WTC11 (cell line): ENCODE measurements around the gene YBEY. TPM values are rescaled to one million over a fixed set of nuclear protein-coding genes. Genes with fewer than 3 reads are reported as not detected.
A peak's percentile ranks its signal among the peaks of the same experiment; 100 is the strongest.

Experiments
- ATAC-seq: fragments of 200-7000 bp; cut with Tn5 transposase; 2 replicates; pipeline ENCODE4 v1.10.0; 2021; ENCODE audit warnings: mild to moderate bottlenecking, moderate library complexity
- CTCF ChIA-PET: fragments of 300-600 bp; sonication (Branson Sonifier 250); formaldehyde crosslinking; loops from one replicate; lab custom pipeline; 2021; ENCODE audit warnings: antibody characterized with exemption; lab: Charles Lee
- POLR2A ChIA-PET: fragments of 350-600 bp; sonication (Branson Sonifier 250); formaldehyde crosslinking; loops from one replicate; lab custom pipeline; 2021; ENCODE audit warnings: antibody characterized with exemption; lab: Charles Lee
- DNase-seq: peaks from one replicate; pipeline ENCODE4 v3.0.0; 2021; ENCODE audit warnings: low spot score
- H3K27ac Mint-ChIP-seq: 2 replicates; pipeline ENCODE4 v1.8.0; 2021; ENCODE audit warnings: mixed read lengths
- H3K27me3 Mint-ChIP-seq: 2 replicates; pipeline ENCODE4 v1.8.0; 2021; ENCODE audit warnings: low read depth, mild to moderate bottlenecking, moderate library complexity, mixed read lengths
- H3K36me3 Mint-ChIP-seq: 2 replicates; pipeline ENCODE4 v1.8.0; 2021; ENCODE audit warnings: mixed read lengths
- H3K4me1 Mint-ChIP-seq: 2 replicates; pipeline ENCODE4 v1.8.0; 2022; ENCODE audit warnings: mixed read lengths
- H3K4me3 Mint-ChIP-seq: 2 replicates; pipeline ENCODE4 v1.8.0; 2021; ENCODE audit warnings: mild to moderate bottlenecking, moderate library complexity, mixed read lengths
- H3K9me3 Mint-ChIP-seq: 2 replicates; pipeline ENCODE4 v1.8.0; 2021; ENCODE audit warnings: mixed read lengths
- AFF4 ChIP-seq: sonication (generic); formaldehyde crosslinking; IDR thresholded peaks from 2 replicates; pipeline ENCODE4 v1.8.1; 2023; ENCODE audit warnings: mild to moderate bottlenecking, missing genetic modification reagents, borderline replicate concordance
- CDX4 ChIP-seq: fragments of 250-450 bp; sonication (Bioruptor Pico); IDR thresholded peaks from 2 replicates; pipeline ENCODE4 v1.9.0; 2021; ENCODE audit warnings: moderate library complexity, mild to moderate bottlenecking, inconsistent platforms, borderline replicate concordance
- CREM ChIP-seq: sonication (generic); formaldehyde crosslinking; IDR thresholded peaks from 2 replicates; pipeline ENCODE4 v1.8.1; 2022; ENCODE audit warnings: mild to moderate bottlenecking, missing genetic modification reagents, moderate library complexity
- E2F5 ChIP-seq: sonication (generic); formaldehyde crosslinking; IDR thresholded peaks from 2 replicates; pipeline ENCODE4 v1.8.1; 2022; ENCODE audit warnings: mild to moderate bottlenecking, moderate library complexity, missing genetic modification reagents
- ETV6 ChIP-seq: sonication (generic); formaldehyde crosslinking; IDR thresholded peaks from 2 replicates; pipeline ENCODE4 v1.8.1; 2022; ENCODE audit warnings: mild to moderate bottlenecking, missing genetic modification reagents
- FOXP4 ChIP-seq: sonication (generic); formaldehyde crosslinking; IDR thresholded peaks from 2 replicates; pipeline ENCODE4 v1.8.0; 2022; ENCODE audit warnings: mild to moderate bottlenecking, missing genetic modification reagents
- JUN ChIP-seq: sonication (generic); formaldehyde crosslinking; IDR thresholded peaks from 2 replicates; pipeline ENCODE4 v1.8.0; 2023; ENCODE audit warnings: mild to moderate bottlenecking, missing genetic modification reagents
- MLX ChIP-seq: sonication (generic); formaldehyde crosslinking; IDR thresholded peaks from 2 replicates; pipeline ENCODE4 v1.8.1; 2023; ENCODE audit warnings: mild to moderate bottlenecking, missing genetic modification reagents, moderate library complexity
- MYBL2 ChIP-seq: sonication (generic); formaldehyde crosslinking; IDR thresholded peaks from 2 replicates; pipeline ENCODE4 v1.8.1; 2023; ENCODE audit warnings: mild to moderate bottlenecking, moderate library complexity, missing genetic modification reagents
- NFE2L1 ChIP-seq: sonication (generic); formaldehyde crosslinking; IDR thresholded peaks from 2 replicates; pipeline ENCODE4 v1.8.1; 2023; ENCODE audit warnings: missing genetic modification reagents
- PREB ChIP-seq: sonication (generic); formaldehyde crosslinking; IDR thresholded peaks from 2 replicates; pipeline ENCODE4 v1.8.1; 2022; ENCODE audit warnings: mild to moderate bottlenecking, missing genetic modification reagents, moderate library complexity, borderline replicate concordance
- SOX15 ChIP-seq: fragments of 250-450 bp; sonication (Bioruptor Pico); IDR thresholded peaks from 2 replicates; pipeline ENCODE4 v1.9.0; 2021; ENCODE audit warnings: mild to moderate bottlenecking
- TP53 ChIP-seq: sonication (generic); formaldehyde crosslinking; IDR thresholded peaks from 2 replicates; pipeline ENCODE4 v1.8.1; 2023; ENCODE audit warnings: mild to moderate bottlenecking, missing genetic modification reagents
- USF2 ChIP-seq: sonication (generic); formaldehyde crosslinking; IDR thresholded peaks from 2 replicates; pipeline ENCODE4 v1.8.1; 2023; ENCODE audit warnings: mild to moderate bottlenecking, missing genetic modification reagents, moderate library complexity
- ZNF121 ChIP-seq: sonication (generic); formaldehyde crosslinking; IDR thresholded peaks from 2 replicates; pipeline ENCODE4 v1.8.0; 2023; ENCODE audit warnings: missing genetic modification reagents
- ZNF219 ChIP-seq: sonication (generic); formaldehyde crosslinking; IDR thresholded peaks from 2 replicates; pipeline ENCODE4 v1.8.0; 2023; ENCODE audit warnings: missing genetic modification reagents, mild to moderate bottlenecking, borderline replicate concordance
- ZNF263 ChIP-seq: sonication (generic); formaldehyde crosslinking; IDR thresholded peaks from 2 replicates; pipeline ENCODE4 v1.8.1; 2022; ENCODE audit warnings: low read depth, mild to moderate bottlenecking, moderate library complexity, missing genetic modification reagents
- ZNF416 ChIP-seq: fragments of 250-450 bp; sonication (Bioruptor Pico); IDR thresholded peaks from 2 replicates; pipeline ENCODE4 v1.9.0; 2021; ENCODE audit warnings: mild to moderate bottlenecking, inconsistent platforms
- ZNF425 ChIP-seq: fragments of 250-450 bp; sonication (Bioruptor Pico); conservative IDR thresholded peaks from 2 replicates; pipeline ENCODE4 v1.9.0; 2021; ENCODE audit warnings: mild to moderate bottlenecking
- total RNA-seq: library from RNA; stranded (reverse); gene quantifications from 3 replicates; pipeline ENCODE4 v1.2.3, GENCODE V29; 2021

YBEY gene
- total RNA-seq, 1 experiment from 2014 or later = 27.4 TPM

- no peak overlapping the region for H3K4me3 Mint-ChIP-seq
- no peak for DNase-seq
Measured at GRCh38 chr21:46247699-46248421, 38.3 kb upstream of the YBEY start.

GRCh38 chr21:46248422-46248782 is 37.7 kb upstream of the YBEY start:
- H3K9me3 Mint-ChIP-seq = no peaks in the 10 kb centered on the region
- CTCF ChIA-PET = no interaction called here
- no peak for TF ChIP-seq ZNF425 (CRISPR knock-in tag)
- no peak for TF ChIP-seq JUN (CRISPR knock-in tag)
- TF ChIP-seq FOXP4 = no peak
- no peak for TF ChIP-seq MLX (CRISPR knock-in tag)
- TF ChIP-seq ZNF219 (CRISPR knock-in tag) = no peak
- no peak for TF ChIP-seq AFF4 (CRISPR knock-in tag)
- TF ChIP-seq SOX15 = no peak
- TF ChIP-seq CREM (CRISPR knock-in tag) = no peak
- TF ChIP-seq NFE2L1 (CRISPR knock-in tag) = no peak
- TF ChIP-seq ZNF416 (CRISPR knock-in tag) = no peak
- TF ChIP-seq ZNF263 (CRISPR knock-in tag) = no peak
- no peak for TF ChIP-seq E2F5 (CRISPR knock-in tag)
- TF ChIP-seq USF2 (CRISPR knock-in tag) = no peak
- TF ChIP-seq TP53 (CRISPR knock-in tag) = no peak
- no peak for TF ChIP-seq PREB (CRISPR knock-in tag)
- TF ChIP-seq MYBL2 = no peak
- TF ChIP-seq ETV6 (CRISPR knock-in tag) = no peak
- H3K27me3 Mint-ChIP-seq = no peaks in the 10 kb centered on the region
- H3K4me3 Mint-ChIP-seq = no peak overlapping the region
- ATAC-seq = no peak
- H3K36me3 Mint-ChIP-seq = peaks cover 76% of the 10 kb centered on the region
- DNase-seq = no peak
- H3K4me1 Mint-ChIP-seq = no peaks in the 10 kb centered on the region
- POLR2A ChIA-PET = no interaction called here
- H3K27ac Mint-ChIP-seq = no peak overlapping the region

More at GRCh38 chr21:46247699-46248421, 38.3 kb upstream of the YBEY start:
- Mint-ChIP-seq H3K27ac (no peak overlapping the region), H3K9me3 (no peaks in the 10 kb centered on the region), H3K36me3 (peaks cover 76% of the 10 kb centered on the region), H3K4me1 (no peaks in the 10 kb centered on the region), H3K27me3 (no peaks in the 10 kb centered on the region)
- ATAC-seq = no peak
- ChIA-PET POLR2A (no interaction called here), CTCF (no interaction called here)
- TF ChIP-seq CDX4 (CRISPR knock-in tag) = no peak
- TF ChIP-seq ZNF121 (CRISPR knock-in tag) = peak; percentile 50; the same call in 1 of the 2 replicates
